GM12875 (cell line): ENCODE results near the gene SRSF11.

Experiments used
- H3K4me3 ChIP-seq: one replicate; pipeline ENCODE4 v1.5.1; 2011; ENCODE audit warnings: low read depth, low read length, control low read depth
- CTCF ChIP-seq: IDR thresholded peaks from 2 replicates; pipeline ENCODE4 v1.5.1; 2011; ENCODE audit warnings: low read depth, mild to moderate bottlenecking, control low read depth, inconsistent platforms, low read length, moderate library complexity, borderline replicate concordance; ENCODE audit not compliant: insufficient read depth

The SRSF11 gene

GRCh38 chr1:70224954-70225353, 3.8 kb downstream of the SRSF11 start:
- no peak overlapping the region for H3K4me3 ChIP-seq
- TF ChIP-seq CTCF, result no peak

DNA sequence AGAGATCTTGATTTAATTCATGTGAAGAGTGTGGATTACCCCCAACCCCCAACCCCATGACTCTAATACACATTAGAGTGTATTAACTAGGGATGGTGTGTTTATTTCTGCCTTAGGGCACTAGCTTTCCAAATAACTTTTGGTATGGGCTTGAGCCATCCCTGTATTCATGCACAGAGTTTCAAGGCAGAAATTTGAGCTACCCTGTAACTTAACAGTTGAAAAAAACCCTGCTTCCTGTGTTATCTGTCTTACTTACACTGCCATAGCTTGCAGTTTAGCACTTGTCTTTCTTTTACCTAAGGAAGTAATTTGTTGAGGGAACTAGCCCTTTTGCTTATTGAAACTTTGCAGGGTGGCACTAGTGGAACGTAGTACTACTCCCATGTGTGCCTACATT, 6.3 kb downstream of the SRSF11 start:
- H3K4me3 ChIP-seq, result no peak overlapping the region
- no peak for TF ChIP-seq CTCF

- no peak for TF ChIP-seq CTCF
- no peak overlapping the region for H3K4me3 ChIP-seq
These were observed 7.5 kb downstream of the SRSF11 start for GRCh38 chr1:70228670-70229069.

- no peak overlapping the region for H3K4me3 ChIP-seq
- no peak for TF ChIP-seq CTCF
These were observed 10.3 kb downstream of the SRSF11 start for GRCh38 chr1:70231475-70231874.

- TF ChIP-seq CTCF, result no peak
- no peak overlapping the region for H3K4me3 ChIP-seq
These were observed 13.6 kb downstream of the SRSF11 start for GRCh38 chr1:70234733-70235132.

DNA sequence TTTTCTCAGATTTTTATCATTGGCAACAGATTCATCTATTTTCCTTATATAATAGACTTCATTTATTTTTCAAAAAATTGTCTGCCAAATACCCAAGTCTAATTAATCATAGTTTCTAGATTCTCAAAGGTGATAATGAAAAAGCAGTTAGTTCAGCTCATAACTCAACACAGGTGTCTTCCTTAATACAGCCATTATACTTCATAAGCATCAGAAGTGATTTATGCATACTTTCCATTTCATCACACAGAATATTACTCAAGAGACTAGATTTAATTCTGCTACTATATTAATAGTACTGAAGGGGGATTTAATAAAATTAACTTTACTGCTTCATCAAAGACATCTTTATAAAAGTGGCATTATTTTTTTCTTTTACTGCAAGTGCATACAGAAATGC, 18.8 kb downstream of the SRSF11 start:
- no peak for TF ChIP-seq CTCF
- no peak overlapping the region for H3K4me3 ChIP-seq

- TF ChIP-seq CTCF, result no peak
- no peak overlapping the region for H3K4me3 ChIP-seq
These were observed 25.9 kb downstream of the SRSF11 start for GRCh38 chr1:70247122-70247521.
